Adipose tissue (tissue), 3 donors: ENCODE measurements around the gene CD58. TPM values are rescaled to one million over a fixed set of nuclear protein-coding genes. Genes with fewer than 3 reads are reported as not detected.

ENCODE experiments used
- H3K27ac ChIP-seq: one replicate; pipeline ENCODE4 v1.5.1; 2013; ENCODE audit warnings: low read depth, low read length
- WGBS, 3 donors: extraction: QIAGEN DNeasy Blood & Tissue Kit; methylation state at CpG; one replicate each; pipeline ENCODE4 v1.1.7; 2013; 5-methylcytosine and 5-hydroxymethylcytosine counted together
- polyA plus RNA-seq, 3 donors: library from polyadenylated mRNA; stranded (reverse); fragments of 200-250 nt; gene quantifications; one replicate each; pipeline ENCODE4 v1.2.3, GENCODE V29; 2013
- donor health status: healthy with polysubstance abuse.
- donor health status: Bipolar disorder and iron deficiency.
- donor health status: healthy.

Gene CD58
- polyA plus RNA-seq, 3 donors = 5.6 to 24.0 (median 19.0) TPM

GRCh38 chr1:116528329-116529083, 42.3 kb downstream of the CD58 start:
- 87 to 96% (median 93%) methylated on average over 1 of the region's 1 CpG for WGBS, 3 donors

GRCh38 chr1:116525440-116525839, 45.4 kb downstream of the CD58 start:
- 97 to 99% (median 98%) methylated on average over 2 of the region's 2 CpGs for WGBS, 3 donors
- H3K27ac ChIP-seq = no peak overlapping the region

More at GRCh38 chr1:116528329-116529083, 42.3 kb downstream of the CD58 start:
- H3K27ac ChIP-seq = no peak overlapping the region

- H3K27ac ChIP-seq = no peak overlapping the region
- WGBS, 3 donors = 56 to 78% (median 68%) methylated on average over 3 of the region's 3 CpGs
Measured at GRCh38 chr1:116521186-116521585, 49.6 kb downstream of the CD58 start.

GRCh38 chr1:116518400-116518799, 52.4 kb downstream of the CD58 start:
- 95 to 98% (median 97%) methylated on average over 3 of the region's 3 CpGs for WGBS, 3 donors
- no peak overlapping the region for H3K27ac ChIP-seq

GRCh38 chr1:116516631-116517030, 54.2 kb downstream of the CD58 start:
- WGBS, 3 donors = 79 to 90% (median 82%) methylated on average over 5 of the region's 5 CpGs
- no peak overlapping the region for H3K27ac ChIP-seq

GRCh38 chr1:116515702-116516101, 55.1 kb downstream of the CD58 start:
- 51 to 80% (median 58%) methylated on average over 7 of the region's 7 CpGs for WGBS, 3 donors
- H3K27ac ChIP-seq = no peak overlapping the region

- no peak overlapping the region for H3K27ac ChIP-seq
- 42 to 72% (median 51%) methylated on average over 8 of the region's 8 CpGs for WGBS, 3 donors
Measured at GRCh38 chr1:116514708-116515525, 55.9 kb downstream of the CD58 start.

GRCh38 chr1:116513956-116514355, 56.9 kb downstream of the CD58 start:
- WGBS, 3 donors = 82 to 89% (median 88%) methylated on average over 4 of the region's 4 CpGs
- no peak overlapping the region for H3K27ac ChIP-seq

GRCh38 chr1:116511459-116512019, 59.3 kb downstream of the CD58 start:
- 93 to 95% (median 94%) methylated on average over 2 of the region's 2 CpGs for WGBS, 3 donors
- H3K27ac ChIP-seq = no peak overlapping the region

GRCh38 chr1:116510361-116510760, 60.5 kb downstream of the CD58 start:
- 72 to 80% (median 77%) methylated on average over 4 of the region's 4 CpGs for WGBS, 3 donors

GRCh38 chr1:116508984-116509980, 61.5 kb downstream of the CD58 start:
- WGBS, 3 donors = 73 to 93% (median 76%) methylated on average over 3 of the region's 3 CpGs
- H3K27ac ChIP-seq = no peak overlapping the region

More at GRCh38 chr1:116510361-116510760, 60.5 kb downstream of the CD58 start:
- H3K27ac ChIP-seq = no peak overlapping the region

- H3K27ac ChIP-seq = no peak overlapping the region
- WGBS, 3 donors = 75 to 83% (median 78%) methylated on average over 4 of the region's 4 CpGs
Measured at GRCh38 chr1:116508085-116508983, 62.5 kb downstream of the CD58 start.

GRCh38 chr1:116507631-116508030, 63.2 kb downstream of the CD58 start:
- 80 to 88% (median 87%) methylated on average over 2 of the region's 2 CpGs for WGBS, 3 donors
- H3K27ac ChIP-seq = no peak overlapping the region

- H3K27ac ChIP-seq = no peak overlapping the region
- WGBS, 3 donors = 89 to 91% (median 90%) methylated on average over 7 of the region's 7 CpGs
Measured at GRCh38 chr1:116506132-116507004, 64.5 kb downstream of the CD58 start.

- 50 to 79% (median 52%) methylated on average over 8 of the region's 8 CpGs for WGBS, 3 donors
- H3K27ac ChIP-seq = no peak overlapping the region
Measured at GRCh38 chr1:116504308-116505156, 66.3 kb downstream of the CD58 start.
